Nephron progenitor cell (in vitro differentiated cells): ENCODE measurements around the gene ATP8B4.

Experiments
- DNase-seq: peaks from one replicate; pipeline ENCODE4 v3.0.0; 2021
- H3K27ac Mint-ChIP-seq: 2 replicates; pipeline ENCODE4 v1.8.0; 2021; ENCODE audit warnings: mild to moderate bottlenecking, moderate library complexity, mixed read lengths
- H3K27me3 Mint-ChIP-seq: 2 replicates; pipeline ENCODE4 v1.8.0; 2021; ENCODE audit warnings: mild to moderate bottlenecking, low read depth, mixed read lengths; ENCODE audit not compliant: poor library complexity
- H3K36me3 Mint-ChIP-seq: 2 replicates; pipeline ENCODE4 v1.8.0; 2021; ENCODE audit warnings: low read depth, mixed read lengths
- H3K4me1 Mint-ChIP-seq: 2 replicates; pipeline ENCODE4 v1.8.0; 2021; ENCODE audit warnings: mixed read lengths
- H3K4me3 Mint-ChIP-seq: 2 replicates; pipeline ENCODE4 v1.8.0; 2021; ENCODE audit warnings: mild to moderate bottlenecking, moderate library complexity, mixed read lengths
- H3K9me3 Mint-ChIP-seq: 2 replicates; pipeline ENCODE4 v1.8.0; 2021; ENCODE audit warnings: mild to moderate bottlenecking, moderate library complexity, mixed read lengths
- CTCF ChIP-seq: fragments of 200-600 bp; sonication (generic); IDR thresholded peaks from 2 replicates; pipeline ENCODE4 v1.5.0; 2021; ENCODE audit warnings: antibody characterized with exemption

Gene ATP8B4

GRCh38 chr15:49865925-49866757 lies 252.9 kb downstream of the ATP8B4 start:
- no peaks in the 10 kb centered on the region for H3K27me3 Mint-ChIP-seq
- no peak for TF ChIP-seq CTCF
- DNase-seq, result no peak
- no peak overlapping the region for H3K27ac Mint-ChIP-seq
- no peak overlapping the region for H3K4me3 Mint-ChIP-seq
- H3K9me3 Mint-ChIP-seq, result no peaks in the 10 kb centered on the region
- H3K4me1 Mint-ChIP-seq, result no peaks in the 10 kb centered on the region
- H3K36me3 Mint-ChIP-seq, result no peaks in the 10 kb centered on the region

DNA sequence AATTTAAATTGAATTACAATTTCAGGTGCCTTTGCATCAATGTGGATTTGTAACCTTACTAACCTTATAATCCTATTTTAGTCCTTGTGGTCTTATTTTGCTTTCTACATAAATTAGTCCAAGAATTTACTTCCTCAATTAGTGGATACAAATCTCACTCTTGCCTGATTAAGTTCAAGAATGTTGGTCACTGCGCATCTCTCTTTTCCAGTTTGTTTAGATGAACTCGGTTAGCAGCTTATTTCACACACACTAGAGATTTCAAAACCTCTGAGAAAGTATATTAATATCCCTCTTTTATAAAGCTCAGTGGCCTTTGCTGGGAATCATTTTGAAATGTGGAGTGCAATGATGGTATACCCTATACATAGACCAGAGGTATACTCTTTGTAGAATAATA lies 254.8 kb downstream of the ATP8B4 start:
- no peak for TF ChIP-seq CTCF
- Mint-ChIP-seq H3K9me3 (no peaks in the 10 kb centered on the region), H3K27ac (no peak overlapping the region), H3K36me3 (no peaks in the 10 kb centered on the region), H3K27me3 (no peaks in the 10 kb centered on the region), H3K4me1 (no peaks in the 10 kb centered on the region), H3K4me3 (no peak overlapping the region)
- DNase-seq, result no peak

GRCh38 chr15:49863431-49864224 lies 255.4 kb downstream of the ATP8B4 start:
- no peaks in the 10 kb centered on the region for H3K27me3 Mint-ChIP-seq
- DNase-seq, result no peak
- H3K27ac Mint-ChIP-seq, result no peak overlapping the region
- no peaks in the 10 kb centered on the region for H3K36me3 Mint-ChIP-seq
- H3K4me3 Mint-ChIP-seq, result no peak overlapping the region
- no peak for TF ChIP-seq CTCF
- no peaks in the 10 kb centered on the region for H3K4me1 Mint-ChIP-seq
- no peaks in the 10 kb centered on the region for H3K9me3 Mint-ChIP-seq

DNA sequence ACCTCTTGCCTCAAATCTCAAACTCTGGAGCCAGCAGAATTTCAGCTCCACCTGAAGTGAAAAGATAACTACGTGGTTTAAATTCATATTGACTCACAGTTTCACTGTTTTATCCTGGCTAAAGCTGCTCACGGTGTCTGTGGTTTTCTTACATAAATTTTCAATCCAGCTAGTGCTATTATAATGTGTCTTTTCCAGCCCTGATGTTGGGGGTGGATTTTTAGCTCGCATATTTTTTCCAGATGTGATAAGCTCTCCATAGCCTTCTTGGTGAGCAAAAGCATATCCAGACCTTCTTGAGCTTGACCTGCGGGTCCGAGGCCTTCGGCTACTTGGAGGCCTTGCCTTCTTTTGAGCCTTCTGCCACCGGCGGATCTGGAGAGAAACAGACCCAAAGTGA lies 258.9 kb downstream of the ATP8B4 start:
- no peak overlapping the region for H3K27ac Mint-ChIP-seq
- H3K36me3 Mint-ChIP-seq, result no peaks in the 10 kb centered on the region
- no peak for TF ChIP-seq CTCF
- no peak for DNase-seq
- no peak overlapping the region for H3K4me3 Mint-ChIP-seq
- no peaks in the 10 kb centered on the region for H3K9me3 Mint-ChIP-seq
- no peaks in the 10 kb centered on the region for H3K4me1 Mint-ChIP-seq
- H3K27me3 Mint-ChIP-seq, result no peaks in the 10 kb centered on the region

- Mint-ChIP-seq H3K4me3 (no peak overlapping the region), H3K27me3 (no peaks in the 10 kb centered on the region), H3K27ac (peak overlapping the region; percentile 59), H3K4me1 (no peaks in the 10 kb centered on the region), H3K9me3 (no peaks in the 10 kb centered on the region), H3K36me3 (no peaks in the 10 kb centered on the region)
- TF ChIP-seq CTCF, result no peak
- DNase-seq, result no peak
Observed at GRCh38 chr15:49857496-49858475, 261.2 kb downstream of the ATP8B4 start.
